Mesenchymal stem cell (in vitro differentiated cells and primary cell): ENCODE data around the gene TSPAN4.

Source experiments
- DNase-seq: peaks from one replicate; pipeline ENCODE4 v3.0.0-alpha.2; 2013
- H2AFZ ChIP-seq: one replicate; pipeline ENCODE4 v1.6.1; 2013; ENCODE audit warnings: low read depth, mild to moderate bottlenecking, control low read depth, inconsistent platforms, low read length, moderate library complexity
- H2AK5ac ChIP-seq: 2 replicates; pipeline ENCODE4 v1.6.1; 2013; ENCODE audit warnings: low read length, moderate library complexity, mild to moderate bottlenecking, inconsistent platforms; ENCODE audit not compliant: severe bottlenecking
- H2BK120ac ChIP-seq: one replicate; pipeline ENCODE4 v1.6.1; 2013; ENCODE audit warnings: low read depth, mild to moderate bottlenecking, inconsistent platforms, low read length, moderate library complexity
- H2BK12ac ChIP-seq, 2 experiments: one replicate each; pipeline ENCODE4 v1.6.1; 2013; ENCODE audit warnings: inconsistent platforms in 2 of 2, low read length in 2 of 2, mild to moderate bottlenecking in 2 of 2, moderate library complexity in 2 of 2, control low read depth in 1 of 2
- H2BK15ac ChIP-seq: one replicate; pipeline ENCODE4 v1.6.1; 2013; ENCODE audit warnings: mild to moderate bottlenecking, low read depth, inconsistent platforms; ENCODE audit not compliant: poor library complexity, severe bottlenecking
- H2BK5ac ChIP-seq: 2 replicates; pipeline ENCODE4 v1.6.1; 2013; ENCODE audit warnings: low read depth, mild to moderate bottlenecking, low read length, control low read depth, inconsistent platforms; ENCODE audit not compliant: poor library complexity, severe bottlenecking
- H3K14ac ChIP-seq, 2 experiments: one replicate each; pipeline ENCODE4 v1.6.1; 2013; ENCODE audit warnings: inconsistent platforms in 2 of 2, low read length in 2 of 2, control low read depth in 1 of 2, mild to moderate bottlenecking in 1 of 2, moderate library complexity in 1 of 2
- H3K18ac ChIP-seq, 2 experiments: one replicate each; pipeline ENCODE4 v1.6.1; 2013; ENCODE audit warnings: inconsistent platforms in 2 of 2, low read length in 2 of 2, control low read depth in 1 of 2, low read depth in 1 of 2, mild to moderate bottlenecking in 1 of 2
- H3K23ac ChIP-seq, 2 experiments: one replicate each; pipeline ENCODE4 v1.6.1; 2013; ENCODE audit warnings: inconsistent platforms in 2 of 2, low read length in 2 of 2, mild to moderate bottlenecking in 2 of 2, moderate library complexity in 2 of 2, control low read depth in 1 of 2
- H3K27ac ChIP-seq: 2 replicates; pipeline ENCODE4 v1.5.1; 2013; ENCODE audit warnings: mild to moderate bottlenecking, moderate library complexity, low read length, control low read depth, inconsistent platforms; ENCODE audit not compliant: poor library complexity, severe bottlenecking
- H3K27me3 ChIP-seq, 2 experiments: 2 replicates each; pipeline versions ENCODE4 v1.6.1 to v1.7.0; 2013; ENCODE audit warnings: low read length in 2 of 2, mild to moderate bottlenecking in 2 of 2, moderate library complexity in 2 of 2, control low read depth in 1 of 2, inconsistent platforms in 1 of 2; ENCODE audit not compliant: control insufficient read depth in 1 of 2, insufficient read depth in 1 of 2
- H3K36me3 ChIP-seq, 2 experiments: 2 replicates each; pipeline versions ENCODE4 v1.6.1 to v1.7.0; 2013; ENCODE audit warnings: low read length in 2 of 2, control low read depth in 1 of 2, inconsistent platforms in 1 of 2, low read depth in 1 of 2, mild to moderate bottlenecking in 1 of 2; ENCODE audit not compliant: insufficient read depth in 2 of 2, control insufficient read depth in 1 of 2
- H3K4ac ChIP-seq, 2 experiments: one replicate each; pipeline ENCODE4 v1.6.1; 2013; ENCODE audit warnings: inconsistent platforms in 2 of 2, low read length in 2 of 2, mild to moderate bottlenecking in 2 of 2, moderate library complexity in 2 of 2, control low read depth in 1 of 2, low read depth in 1 of 2
- H3K4me1 ChIP-seq: 2 replicates; pipeline ENCODE4 v1.6.1; 2013; ENCODE audit warnings: low read depth, low read length, control low read depth; ENCODE audit not compliant: control insufficient read depth, insufficient read depth
- H3K4me2 ChIP-seq: 2 replicates; pipeline ENCODE4 v1.6.1; 2013; ENCODE audit warnings: low read length, mild to moderate bottlenecking, inconsistent platforms; ENCODE audit not compliant: poor library complexity, severe bottlenecking
- H3K4me3 ChIP-seq, 2 experiments: 2 replicates each; pipeline versions ENCODE4 v1.5.1 to v1.7.0; 2013; ENCODE audit warnings: low read length in 2 of 2, mild to moderate bottlenecking in 2 of 2, control low read depth in 1 of 2, low read depth in 1 of 2; ENCODE audit not compliant: insufficient read depth in 1 of 2
- H3K79me1 ChIP-seq: replicated peaks from 2 replicates; pipeline ENCODE4 v1.6.1; 2013; ENCODE audit warnings: mild to moderate bottlenecking, control low read depth, low read length, inconsistent platforms; ENCODE audit not compliant: poor library complexity, severe bottlenecking
- H3K9ac ChIP-seq: 2 replicates; pipeline ENCODE4 v1.7.0; 2013; ENCODE audit warnings: mild to moderate bottlenecking, low read length, moderate library complexity
- H3K9me3 ChIP-seq: 2 replicates; pipeline ENCODE4 v1.7.0; 2013; ENCODE audit warnings: mild to moderate bottlenecking, low read length; ENCODE audit not compliant: control insufficient read depth
- H4K8ac ChIP-seq: one replicate; pipeline ENCODE4 v1.6.1; 2013; ENCODE audit warnings: inconsistent platforms, mild to moderate bottlenecking, low read length, moderate library complexity
- H4K91ac ChIP-seq: one replicate; pipeline ENCODE4 v1.6.1; 2013; ENCODE audit warnings: mild to moderate bottlenecking, low read length, inconsistent platforms
- WGBS: methylation state at CpG from one replicate; pipeline ENCODE4 v1.1.7; 2013; ENCODE audit warnings: mixed read lengths; 5-methylcytosine and 5-hydroxymethylcytosine counted together

Gene TSPAN4

GRCh38 chr11:824942-825341 is 17.7 kb upstream of the TSPAN4 start:
- peaks cover 25 to 48% of the 10 kb centered on the region in 2 experiments for H3K36me3 ChIP-seq
- no peak overlapping the region for H2AFZ ChIP-seq
- H3K4ac ChIP-seq, result no peak overlapping the region
- H4K8ac ChIP-seq, result no peak overlapping the region
- H3K27me3 ChIP-seq, result peaks cover 0 to 17% of the 10 kb centered on the region in 2 experiments
- no peak overlapping the region for H3K18ac ChIP-seq
- H2BK15ac ChIP-seq, result no peak overlapping the region
- no peak overlapping the region for H3K14ac ChIP-seq
- H2BK12ac ChIP-seq, result no peak overlapping the region
- peaks cover 67% of the 10 kb centered on the region for H3K4me1 ChIP-seq
- peaks cover 20% of the 10 kb centered on the region for H3K79me1 ChIP-seq
- H2BK120ac ChIP-seq, result no peak overlapping the region
- H2BK5ac ChIP-seq, result no peak overlapping the region
- no peak overlapping the region for H2AK5ac ChIP-seq
- no peak overlapping the region for H3K4me2 ChIP-seq
- no peak overlapping the region for H3K27ac ChIP-seq
- no peaks in the 10 kb centered on the region for H3K9me3 ChIP-seq
- no peak overlapping the region for H4K91ac ChIP-seq
- WGBS, result 88% methylated on average over 11 of the region's 11 CpGs
- H3K23ac ChIP-seq, result no peak overlapping the region
- H3K9ac ChIP-seq, result no peak overlapping the region
- no peak for DNase-seq
- no peak overlapping the region for H3K4me3 ChIP-seq

DNA sequence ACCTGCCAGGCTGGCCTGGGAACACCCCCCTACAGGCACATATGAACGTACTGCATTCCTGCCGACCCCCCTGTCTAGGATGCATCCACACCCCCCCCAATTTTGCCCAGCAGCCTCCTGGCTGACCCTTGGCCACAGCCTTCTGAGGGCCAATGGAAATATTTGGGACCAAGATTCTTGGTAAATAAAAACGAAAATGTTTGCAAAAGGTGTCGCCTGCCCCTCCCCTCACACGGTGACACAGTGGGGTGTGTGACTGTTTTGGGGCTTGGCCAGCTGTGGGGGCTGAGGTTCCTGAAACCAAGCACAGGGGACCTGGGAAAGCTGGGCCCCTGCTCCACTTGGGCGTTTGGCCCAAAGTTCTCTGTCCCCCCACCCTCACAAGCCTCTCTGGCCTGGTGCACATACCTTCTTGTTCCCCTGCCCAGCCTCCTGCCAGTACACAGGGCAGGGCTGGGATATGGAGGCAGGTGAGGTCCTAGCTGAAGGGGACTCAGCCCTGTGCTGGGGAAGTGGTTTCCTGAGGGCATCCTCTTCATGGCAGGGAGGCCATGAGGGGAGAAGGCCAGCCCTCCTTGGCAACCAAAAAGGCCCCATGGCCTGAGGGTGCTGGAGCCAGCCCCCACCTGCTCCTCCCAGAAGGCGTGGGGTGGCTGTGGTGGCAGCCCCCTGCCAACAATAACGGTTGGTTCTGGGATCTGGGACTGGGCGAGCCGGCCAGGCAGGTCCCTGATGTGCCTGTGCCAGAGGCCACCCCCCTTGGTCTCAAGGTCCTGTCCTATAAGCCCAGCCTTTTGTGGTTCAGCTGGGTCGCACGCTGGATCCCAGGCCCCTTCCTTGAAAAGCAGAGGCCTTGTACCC is 17.1 kb upstream of the TSPAN4 start:
- Histone ChIP-seq H3K4me1 (peaks cover 67% of the 10 kb centered on the region), H3K79me1 (peaks cover 19% of the 10 kb centered on the region), H3K27ac (no peak overlapping the region), H2BK5ac (no peak overlapping the region), H3K4me2 (no peak overlapping the region), H3K9ac (no peak overlapping the region), H2BK12ac (no peak overlapping the region), H2AK5ac (no peak overlapping the region), H4K91ac (no peak overlapping the region), H3K18ac (no peak overlapping the region), H3K36me3 (peaks cover 25 to 48% of the 10 kb centered on the region in 2 experiments), H3K4ac (no peak overlapping the region), H3K23ac (no peak overlapping the region), H2BK120ac (no peak overlapping the region), H3K14ac (no peak overlapping the region), H2BK15ac (no peak overlapping the region), H3K27me3 (peaks cover 0 to 17% of the 10 kb centered on the region in 2 experiments), H3K4me3 (no peak overlapping the region), H3K9me3 (no peaks in the 10 kb centered on the region), H4K8ac (no peak overlapping the region), H2AFZ (no peak overlapping the region)
- DNase-seq, result no peak
- WGBS, result 92% methylated on average over 9 of the region's 12 CpGs

DNA sequence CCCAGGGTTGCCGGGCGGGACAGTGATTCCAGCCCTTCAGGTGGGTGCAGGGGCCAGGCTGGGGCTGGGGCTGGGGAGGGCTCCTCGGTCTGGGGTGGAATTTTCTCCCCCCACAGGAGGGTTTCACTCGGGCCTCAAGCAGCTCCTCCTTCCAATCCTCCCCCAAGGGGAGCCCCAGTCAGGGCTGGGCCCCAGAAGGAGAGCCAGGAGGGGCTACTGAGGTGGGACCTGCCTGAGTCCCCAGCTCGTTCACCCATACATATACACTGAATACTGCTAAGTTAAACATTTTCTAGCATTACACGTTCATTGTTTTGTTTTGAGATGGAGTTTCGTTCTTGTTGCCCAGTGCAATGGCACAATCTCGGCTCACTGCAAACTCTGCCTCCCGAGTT is 16.4 kb upstream of the TSPAN4 start:
- Histone ChIP-seq H2AK5ac (no peak overlapping the region), H3K9ac (no peak overlapping the region), H3K23ac (no peak overlapping the region), H3K4me3 (no peak overlapping the region), H3K4ac (no peak overlapping the region), H3K4me1 (peaks cover 67% of the 10 kb centered on the region), H3K36me3 (peaks cover 25 to 45% of the 10 kb centered on the region in 2 experiments), H2BK120ac (no peak overlapping the region), H3K79me1 (peaks cover 17% of the 10 kb centered on the region), H3K27me3 (peaks cover 0 to 17% of the 10 kb centered on the region in 2 experiments), H2AFZ (no peak overlapping the region), H3K4me2 (no peak overlapping the region), H3K9me3 (no peaks in the 10 kb centered on the region), H3K14ac (no peak overlapping the region), H4K8ac (no peak overlapping the region), H3K27ac (no peak overlapping the region), H3K18ac (no peak overlapping the region), H2BK15ac (no peak overlapping the region), H4K91ac (no peak overlapping the region), H2BK5ac (no peak overlapping the region), H2BK12ac (no peak overlapping the region)
- 90% methylated on average over 8 of the region's 9 CpGs for WGBS
- no peak for DNase-seq

GRCh38 chr11:826836-827145 is 15.9 kb upstream of the TSPAN4 start:
- Histone ChIP-seq H2BK15ac (no peak overlapping the region), H3K27ac (no peak overlapping the region), H3K9me3 (no peaks in the 10 kb centered on the region), H3K14ac (no peak overlapping the region), H3K23ac (no peak overlapping the region), H2BK5ac (no peak overlapping the region), H4K91ac (no peak overlapping the region), H3K18ac (no peak overlapping the region), H3K9ac (no peak overlapping the region), H4K8ac (no peak overlapping the region), H2AFZ (no peak overlapping the region), H3K4me3 (peak overlapping the region; percentile 47), H3K36me3 (peaks cover 25 to 39% of the 10 kb centered on the region in 2 experiments), H3K27me3 (peaks cover 0 to 17% of the 10 kb centered on the region in 2 experiments), H2BK120ac (no peak overlapping the region), H3K79me1 (peaks cover 15% of the 10 kb centered on the region), H2AK5ac (no peak overlapping the region), H3K4me2 (peak overlapping the region; percentile 84), H2BK12ac (no peak overlapping the region), H3K4ac (no peak overlapping the region), H3K4me1 (peaks cover 67% of the 10 kb centered on the region)
- WGBS, result 6% methylated on average over 11 of the region's 22 CpGs
- DNase-seq, result no peak
